Stimulated activated CD4-positive, alpha-beta T cell treated with anti-CD3 and anti-CD28 coated beads, Interleukin-15, amount 100 ng/mL, for 48 hours (primary cell): Measurements from ENCODE around the gene SAE1.

Experiments
- DNase-seq, 2 donors: peaks; one replicate each; pipeline ENCODE4 v3.0.0-alpha.2; 2020; ENCODE audit warnings: low read depth in 2 of 2

SAE1 gene

GRCh38 chr19:47215581-47215980, 84.9 kb downstream of the SAE1 start:
- no peak for DNase-seq

- no peak for DNase-seq
Observed at GRCh38 chr19:47221080-47221841, 90.6 kb downstream of the SAE1 start.

GRCh38 chr19:47221890-47222289, 91.3 kb downstream of the SAE1 start:
- DNase-seq = no peak

- DNase-seq = peak; percentile 66 to 77
Observed at GRCh38 chr19:47225746-47226425, 95.3 kb downstream of the SAE1 start.

- peak in 1 of 2 donors; percentile 17 for DNase-seq
Observed at GRCh38 chr19:47226426-47227351, 96.1 kb downstream of the SAE1 start.

- peak in 1 of 2 donors; percentile 21 for DNase-seq
Observed at GRCh38 chr19:47227352-47228167, 96.9 kb downstream of the SAE1 start.

GRCh38 chr19:47228168-47228936, 97.7 kb downstream of the SAE1 start:
- DNase-seq = no peak

- DNase-seq = no peak
Observed at GRCh38 chr19:47228937-47229675, 98.5 kb downstream of the SAE1 start.

- no peak for DNase-seq
Observed at GRCh38 chr19:47229676-47230053, 99.0 kb downstream of the SAE1 start.

- peak in 1 of 2 donors; percentile 68 for DNase-seq
Observed at GRCh38 chr19:47230054-47230920, 99.7 kb downstream of the SAE1 start.

- DNase-seq = no peak
Observed at GRCh38 chr19:47230921-47231214, 100.2 kb downstream of the SAE1 start, which contains the start of gene BBC3. Gene BBC3, minus strand, starts transcription at chr19:47231199. Its CDS starts 2,768 bp downstream, at chr19:47228431.

GRCh38 chr19:47231215-47232054, 100.8 kb downstream of the SAE1 start:
- DNase-seq = peak; percentile 68 to 90

GRCh38 chr19:47232422-47233211, 102.0 kb downstream of the SAE1 start:
- no peak for DNase-seq

GRCh38 chr19:47236072-47236675, 105.5 kb downstream of the SAE1 start:
- DNase-seq = no peak

- no peak for DNase-seq
Observed at GRCh38 chr19:47239152-47239551, 108.5 kb downstream of the SAE1 start.

- no peak for DNase-seq
Observed at GRCh38 chr19:47239610-47240296, 109.1 kb downstream of the SAE1 start.
